ENCODE measurements around the gene ADAMTSL1. TPM values are rescaled to one million over a fixed set of nuclear protein-coding genes. Genes with fewer than 3 reads are reported as not detected.

ADAMTSL1 gene
- total and polyA plus RNA-seq, 2 of the 8 experiments (the other 6 are each of a cell fraction or from before 2014, with no cell fraction given): 0.84 to 1.1 TPM

DNA sequence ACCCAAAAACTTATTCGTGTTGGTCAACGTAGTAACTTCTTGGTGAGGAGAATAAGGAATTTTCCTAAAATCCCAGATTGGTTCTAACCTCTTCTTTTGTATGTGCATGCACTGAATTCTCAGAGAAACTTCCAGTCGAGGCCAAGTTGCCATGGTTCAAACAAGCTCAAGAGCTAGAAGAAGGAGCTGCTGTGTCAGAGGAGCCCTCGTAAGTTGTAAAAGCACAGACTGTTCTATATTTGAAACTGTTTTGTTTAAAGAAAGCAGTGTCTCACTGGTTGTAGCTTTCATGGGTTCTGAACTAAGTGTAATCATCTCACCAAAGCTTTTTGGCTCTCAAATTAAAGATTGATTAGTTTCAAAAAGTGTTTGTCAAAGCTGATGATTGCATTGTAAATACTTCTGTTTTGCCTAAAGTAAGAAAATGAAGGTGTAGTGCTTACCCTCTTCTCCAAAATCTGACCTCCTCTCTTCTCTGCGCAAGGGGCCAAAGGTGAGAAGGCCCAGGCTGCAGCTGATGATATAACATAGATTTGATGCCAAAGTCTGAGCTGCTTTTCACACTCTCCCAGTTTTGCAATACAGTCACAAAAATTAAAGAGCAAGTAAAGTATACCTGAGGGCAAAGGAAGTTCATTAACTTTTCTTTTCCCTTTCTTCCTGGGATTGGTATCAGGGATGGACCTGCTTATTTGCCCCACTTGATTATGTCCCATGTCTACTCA is 210.8 kb downstream of the ADAMTSL1 start:
- Histone ChIP-seq H2BK15ac (ENCODE audit: low read length) (no peak overlapping the region), H4K5ac (ENCODE audit: insufficient read length, low read depth, low read length) (no peak overlapping the region), H3K56ac (replicated peaks; ENCODE audit: insufficient read length, low read depth, low read length) (no peak overlapping the region), H3K9me3 (ENCODE audit: insufficient read depth in 2 of 2, low read depth in 1 of 2, low read length in 1 of 2) (no peaks in the 10 kb centered on the region), H3K4me1 (replicated peaks in 1 of 4; ENCODE audit: control insufficient read depth in 3 of 4, insufficient read depth in 4 of 4, low read length in 3 of 4) (no peaks in the 10 kb centered on the region), H4K91ac (replicated peaks; ENCODE audit: insufficient read length, low read length) (no peak overlapping the region), H3K4ac (replicated peaks; ENCODE audit: insufficient read length, low read depth, low read length) (no peak overlapping the region), H2BK12ac (ENCODE audit: low read depth, low read length) (no peak overlapping the region), H3K36me3 (ENCODE audit: control insufficient read depth in 2 of 4, insufficient read depth in 4 of 4, low read length in 3 of 4) (no peaks in the 10 kb centered on the region), H2AK5ac (ENCODE audit: low read depth, low read length) (no peak overlapping the region), H3K23ac (ENCODE audit: insufficient read length) (no peak overlapping the region), H3K23me2 (ENCODE audit: low read depth, low read length) (no peaks in the 10 kb centered on the region), H3K79me2 (ENCODE audit: control insufficient read depth in 1 of 2, insufficient read depth in 2 of 2, low read length in 2 of 2) (no peaks in the 10 kb centered on the region), H3K18ac (ENCODE audit: extremely low read depth, low read length) (no peak overlapping the region), H2AFZ (ENCODE audit: low read length) (0 out of 2 replicates have a peak overlapping the region, but pooled peaks have one; percentile 14), H2BK20ac (ENCODE audit: low read length) (no peak overlapping the region), H2BK120ac (replicated peaks; ENCODE audit: low read depth, low read length) (no peak overlapping the region), H3K14ac (ENCODE audit: insufficient read length) (no peak overlapping the region), H3K27ac (ENCODE audit: low read depth, low read length) (no peak overlapping the region), H3K4me3 (ENCODE audit: extremely low read depth in 1 of 4, insufficient read depth in 2 of 4, low read depth in 3 of 4, low read length in 4 of 4) (no peak overlapping the region), H4K8ac (ENCODE audit: extremely low read depth, insufficient read depth, low read length) (no peak overlapping the region), H3K27me3 (replicated peaks in 1 of 4; ENCODE audit: control insufficient read depth in 3 of 4, extremely low read depth in 1 of 4, insufficient read depth in 3 of 4, low read length in 3 of 4) (no peaks in the 10 kb centered on the region), H3K4me2 (ENCODE audit: insufficient read depth in 1 of 2, low read depth in 2 of 2, low read length in 2 of 2) (no peak overlapping the region), H4K20me1 (replicated peaks in 1 of 2; ENCODE audit: control insufficient read depth in 1 of 2, insufficient read depth in 2 of 2, low read length in 2 of 2) (no peaks in the 10 kb centered on the region), H3K79me1 (ENCODE audit: low read depth, low read length) (no peaks in the 10 kb centered on the region), H3K9ac (replicated peaks in 1 of 4; ENCODE audit: extremely low read depth in 1 of 4, low read depth in 3 of 4, low read length in 3 of 4) (no peak overlapping the region), H2BK5ac (ENCODE audit: low read depth, low read length) (no peak overlapping the region)
- FAIRE-seq (no peak), DNase-seq (ENCODE audit: low read depth in 1 of 2, low spot score in 2 of 2) (no peak)
- CTCF ChIA-PET (ENCODE audit: partially characterized antibody): interaction anchor here (1.5 kb wide), 1 partner anchor 105 kb away, joined by 3 read pairs; no protein-coding TSS in a partner anchor
- 92% methylated on average over 5 of the region's 5 CpGs; no CpG with 5 or more reads in 1 of the 2 experiments for WGBS, 2 experiments (ENCODE audit: extremely low coverage in 1 of 2, insufficient coverage in 1 of 2, insufficient read length in 1 of 2, insufficient replicate concordance in 2 of 2, low coverage in 1 of 2, low lambda C conversion rate in 2 of 2, missing lambda C conversion rate in 1 of 2)
- POLR2A ChIA-PET (ENCODE audit: partially characterized antibody): no interaction called here
- TF ChIP-seq CBX5 (IDR thresholded peaks at IDR 0.05; ENCODE audit: low read depth, low read length): no peak
- no peak for TF ChIP-seq HDAC6 (IDR thresholded peaks at IDR 0.05; ENCODE audit: low read depth, low read length)
- TF ChIP-seq, protein P1, sequence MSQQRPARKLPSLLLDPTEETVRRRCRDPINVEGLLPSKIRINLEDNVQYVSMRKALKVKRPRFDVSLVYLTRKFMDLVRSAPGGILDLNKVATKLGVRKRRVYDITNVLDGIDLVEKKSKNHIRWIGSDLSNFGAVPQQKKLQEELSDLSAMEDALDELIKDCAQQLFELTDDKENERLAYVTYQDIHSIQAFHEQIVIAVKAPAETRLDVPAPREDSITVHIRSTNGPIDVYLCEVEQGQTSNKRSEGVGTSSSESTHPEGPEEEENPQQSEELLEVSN (IDR thresholded peaks at IDR 0.05): no peak
- no peak for TF ChIP-seq TAF7 (optimal IDR thresholded peaks at IDR 0.05; ENCODE audit: borderline replicate concordance, low read depth, low read length)
- TF ChIP-seq TBP (IDR thresholded peaks at IDR 0.05; ENCODE audit: low read depth, low read length): no peak
- no peak for TF ChIP-seq GABPA (IDR thresholded peaks at IDR 0.05; ENCODE audit: borderline replicate concordance, insufficient read depth, low read length)
- TF ChIP-seq GTF2F1 (IDR thresholded peaks at IDR 0.05; ENCODE audit: borderline replicate concordance, low read depth, low read length): no peak
- TF ChIP-seq, protein P2, sequence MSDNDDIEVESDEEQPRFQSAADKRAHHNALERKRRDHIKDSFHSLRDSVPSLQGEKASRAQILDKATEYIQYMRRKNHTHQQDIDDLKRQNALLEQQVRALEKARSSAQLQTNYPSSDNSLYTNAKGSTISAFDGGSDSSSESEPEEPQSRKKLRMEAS (IDR thresholded peaks at IDR 0.05): no peak
- no peak for TF ChIP-seq KDM4A (IDR thresholded peaks at IDR 0.05; ENCODE audit: low read depth, low read length, severe bottlenecking)
- no peak for TF ChIP-seq CHD1 (IDR thresholded peaks at IDR 0.05; ENCODE audit: low read depth, low read length)
- no peak for TF ChIP-seq POLR2AphosphoS5 (IDR thresholded peaks at IDR 0.05; ENCODE audit: low read depth, low read length)
- no peak for TF ChIP-seq BRCA1 (IDR thresholded peaks at IDR 0.05; ENCODE audit: low read depth, low read length)
- no peak for TF ChIP-seq EGR1 (IDR thresholded peaks at IDR 0.05; ENCODE audit: borderline replicate concordance, low read depth, low read length)

Measured in H1 (cell line).